Astrocyte (in vitro differentiated cells and primary cell): ENCODE results near the gene COA1. TPM values are rescaled to one million over a fixed set of nuclear protein-coding genes. Genes with fewer than 3 reads are reported as not detected.
A peak's percentile ranks its signal among the peaks of the same experiment; 100 is the strongest.

Source experiments
- DNase-seq: peaks from one replicate; pipeline ENCODE4 v3.0.0-alpha.2; 2010; ENCODE audit warnings: low read depth
- FAIRE-seq: peaks from 2 replicates; lab custom pipeline; 2011; peaks lifted over from hg19 to GRCh38; lab: Jason Lieb, UNC
- H2AFZ ChIP-seq: 2 replicates; pipeline ENCODE4 v1.6.0; 2012; ENCODE audit warnings: low read depth, low read length, inconsistent platforms
- H3K27ac ChIP-seq: 2 replicates; pipeline ENCODE4 v1.5.1; 2011; ENCODE audit warnings: low read depth, low read length, inconsistent platforms
- H3K27me3 ChIP-seq: 2 replicates; pipeline ENCODE4 v1.6.0; 2011; ENCODE audit warnings: low read length, inconsistent platforms; ENCODE audit not compliant: insufficient read depth
- H3K36me3 ChIP-seq: 2 replicates; pipeline ENCODE4 v1.5.1; 2011; ENCODE audit warnings: low read length, inconsistent platforms; ENCODE audit not compliant: insufficient read depth
- H3K4me1 ChIP-seq: 2 replicates; pipeline ENCODE4 v1.5.1; 2011; ENCODE audit warnings: low read length, inconsistent platforms; ENCODE audit not compliant: insufficient read depth
- H3K4me2 ChIP-seq: 2 replicates; pipeline ENCODE4 v1.6.0; 2012; ENCODE audit warnings: low read length, inconsistent platforms
- H3K4me3 ChIP-seq: 2 replicates; pipeline ENCODE4 v1.5.1; 2011; ENCODE audit warnings: low read depth, mild to moderate bottlenecking, low read length, inconsistent platforms; ENCODE audit not compliant: insufficient read depth
- H3K79me2 ChIP-seq: 2 replicates; pipeline ENCODE4 v1.6.0; 2012; ENCODE audit warnings: mild to moderate bottlenecking, low read length, inconsistent platforms; ENCODE audit not compliant: insufficient read depth
- H3K9ac ChIP-seq: 2 replicates; pipeline ENCODE4 v1.6.0; 2012; ENCODE audit warnings: mild to moderate bottlenecking, low read length, inconsistent platforms
- H3K9me3 ChIP-seq: 2 replicates; pipeline ENCODE4 v1.5.1; 2012; ENCODE audit warnings: low read depth, mild to moderate bottlenecking, low read length, inconsistent platforms; ENCODE audit not compliant: insufficient read depth
- H4K20me1 ChIP-seq: 2 replicates; pipeline ENCODE4 v1.6.0; 2012; ENCODE audit warnings: low read length, inconsistent platforms; ENCODE audit not compliant: insufficient read depth
- H3K27ac Mint-ChIP-seq: one replicate; pipeline ENCODE4 v1.8.0; 2021; ENCODE audit warnings: mild to moderate bottlenecking, mixed read lengths; ENCODE audit not compliant: unreplicated experiment
- H3K27me3 Mint-ChIP-seq: one replicate; pipeline ENCODE4 v1.8.0; 2021; ENCODE audit warnings: low read depth, mixed read lengths; ENCODE audit not compliant: unreplicated experiment
- H3K36me3 Mint-ChIP-seq: one replicate; pipeline ENCODE4 v1.8.0; 2021; ENCODE audit warnings: low read depth, mixed read lengths; ENCODE audit not compliant: unreplicated experiment
- H3K4me1 Mint-ChIP-seq: one replicate; pipeline ENCODE4 v1.8.0; 2021; ENCODE audit warnings: low read depth, mixed read lengths; ENCODE audit not compliant: unreplicated experiment
- H3K4me3 Mint-ChIP-seq: one replicate; pipeline ENCODE4 v1.8.0; 2021; ENCODE audit warnings: mild to moderate bottlenecking, moderate library complexity, mixed read lengths; ENCODE audit not compliant: unreplicated experiment
- H3K9me3 Mint-ChIP-seq: one replicate; pipeline ENCODE4 v1.8.0; 2021; ENCODE audit warnings: mild to moderate bottlenecking, mixed read lengths; ENCODE audit not compliant: unreplicated experiment
- EZH2 ChIP-seq: IDR thresholded peaks from 2 replicates; pipeline ENCODE4 v1.6.1; 2012; ENCODE audit warnings: mild to moderate bottlenecking, low read length, inconsistent platforms; ENCODE audit not compliant: insufficient read depth
- total RNA-seq: library from RNA; stranded (reverse); gene quantifications from 2 replicates; pipeline ENCODE4 v1.2.1, GENCODE V29; 2021
- TF ChIP-seq, protein P1 (sequence below): IDR thresholded peaks from 2 replicates; pipeline ENCODE4 v1.5.1; 2011; ENCODE audit warnings: low read depth, mild to moderate bottlenecking, inconsistent platforms, low read length, moderate library complexity; ENCODE audit not compliant: insufficient read depth

COA1 gene
- total RNA-seq, 1 donor from 2014 or later: 47.0 TPM

DNA sequence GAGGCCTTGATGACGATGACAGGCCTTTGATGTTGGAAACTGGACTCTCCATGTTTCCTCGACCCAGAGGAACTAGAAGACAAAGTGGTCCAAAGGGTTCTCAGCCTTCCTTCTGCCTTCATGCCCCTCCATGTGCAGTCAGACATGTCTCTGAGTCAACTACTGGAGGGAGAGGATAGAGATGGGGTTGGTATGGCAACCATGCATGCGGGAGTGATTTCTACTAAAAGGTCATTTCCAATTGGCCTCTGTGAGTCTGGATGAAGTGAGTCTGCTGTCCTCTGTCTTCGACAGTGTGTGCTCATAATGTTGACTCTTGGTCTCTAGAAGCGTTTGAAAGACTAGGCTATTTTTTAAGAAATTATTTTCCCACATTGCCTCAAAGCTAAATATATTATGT is 117.2 kb downstream of the COA1 start:
- Histone ChIP-seq H3K4me3 (no peak overlapping the region), H3K27me3 (no peaks in the 10 kb centered on the region), H3K27ac (peak overlapping the region; percentile 51), H3K4me2 (peak overlapping the region; percentile 68), H2AFZ (no peak overlapping the region), H3K36me3 (peaks cover 38% of the 10 kb centered on the region), H3K79me2 (peaks cover 87% of the 10 kb centered on the region), H3K9ac (peak overlapping the region; percentile 1), H3K4me1 (peaks cover 20% of the 10 kb centered on the region), H4K20me1 (peaks cover 66% of the 10 kb centered on the region), H3K9me3 (no peaks in the 10 kb centered on the region)
- Mint-ChIP-seq H3K4me1 (peaks cover 14% of the 10 kb centered on the region), H3K4me3 (no peak overlapping the region), H3K36me3 (peaks cover 22% of the 10 kb centered on the region), H3K27ac (no peak overlapping the region), H3K9me3 (no peaks in the 10 kb centered on the region), H3K27me3 (no peaks in the 10 kb centered on the region)
- DNase-seq (peak; percentile 39), FAIRE-seq (no peak)
- TF ChIP-seq, protein P1, sequence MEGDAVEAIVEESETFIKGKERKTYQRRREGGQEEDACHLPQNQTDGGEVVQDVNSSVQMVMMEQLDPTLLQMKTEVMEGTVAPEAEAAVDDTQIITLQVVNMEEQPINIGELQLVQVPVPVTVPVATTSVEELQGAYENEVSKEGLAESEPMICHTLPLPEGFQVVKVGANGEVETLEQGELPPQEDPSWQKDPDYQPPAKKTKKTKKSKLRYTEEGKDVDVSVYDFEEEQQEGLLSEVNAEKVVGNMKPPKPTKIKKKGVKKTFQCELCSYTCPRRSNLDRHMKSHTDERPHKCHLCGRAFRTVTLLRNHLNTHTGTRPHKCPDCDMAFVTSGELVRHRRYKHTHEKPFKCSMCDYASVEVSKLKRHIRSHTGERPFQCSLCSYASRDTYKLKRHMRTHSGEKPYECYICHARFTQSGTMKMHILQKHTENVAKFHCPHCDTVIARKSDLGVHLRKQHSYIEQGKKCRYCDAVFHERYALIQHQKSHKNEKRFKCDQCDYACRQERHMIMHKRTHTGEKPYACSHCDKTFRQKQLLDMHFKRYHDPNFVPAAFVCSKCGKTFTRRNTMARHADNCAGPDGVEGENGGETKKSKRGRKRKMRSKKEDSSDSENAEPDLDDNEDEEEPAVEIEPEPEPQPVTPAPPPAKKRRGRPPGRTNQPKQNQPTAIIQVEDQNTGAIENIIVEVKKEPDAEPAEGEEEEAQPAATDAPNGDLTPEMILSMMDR: no peak
- TF ChIP-seq EZH2: no peak

DNA sequence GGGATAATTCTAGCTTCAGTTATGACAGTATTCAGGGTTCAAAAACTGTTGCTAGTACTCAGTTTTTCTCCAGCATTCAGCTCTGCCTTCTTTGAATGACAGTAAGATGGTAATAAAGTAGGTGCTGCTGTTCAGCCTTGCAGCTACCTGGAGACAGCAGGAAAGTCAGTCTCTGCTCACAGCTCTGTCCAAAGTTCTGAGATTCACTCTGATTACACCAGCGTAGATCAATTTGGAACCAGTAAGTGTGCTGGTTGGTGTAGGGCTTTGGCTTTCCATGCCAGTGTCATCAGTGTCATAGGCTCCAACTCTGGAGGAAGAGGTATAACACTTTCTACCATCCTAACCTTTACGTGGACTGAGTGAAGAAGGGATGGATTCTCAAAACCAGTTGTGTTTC is 120.2 kb downstream of the COA1 start:
- no peak overlapping the region for H3K9ac ChIP-seq
- peaks cover 89% of the 10 kb centered on the region for H3K79me2 ChIP-seq
- Mint-ChIP-seq H3K9me3 (no peaks in the 10 kb centered on the region), H3K27me3 (no peaks in the 10 kb centered on the region), H3K4me1 (peaks cover 14% of the 10 kb centered on the region), H3K4me3 (no peak overlapping the region), H3K27ac (no peak overlapping the region), H3K36me3 (peaks cover 17% of the 10 kb centered on the region)
- DNase-seq (no peak), FAIRE-seq (no peak)
- TF ChIP-seq, protein P1: no peak
- no peak for TF ChIP-seq EZH2
- H3K27ac ChIP-seq: no peak overlapping the region
- no peak overlapping the region for H2AFZ ChIP-seq
- H3K4me1 ChIP-seq: peaks cover 20% of the 10 kb centered on the region
- H3K4me3 ChIP-seq: no peak overlapping the region
- peaks cover 72% of the 10 kb centered on the region for H4K20me1 ChIP-seq
- no peaks in the 10 kb centered on the region for H3K9me3 ChIP-seq
- peaks cover 28% of the 10 kb centered on the region for H3K36me3 ChIP-seq
- H3K4me2 ChIP-seq: no peak overlapping the region
- no peaks in the 10 kb centered on the region for H3K27me3 ChIP-seq

DNA sequence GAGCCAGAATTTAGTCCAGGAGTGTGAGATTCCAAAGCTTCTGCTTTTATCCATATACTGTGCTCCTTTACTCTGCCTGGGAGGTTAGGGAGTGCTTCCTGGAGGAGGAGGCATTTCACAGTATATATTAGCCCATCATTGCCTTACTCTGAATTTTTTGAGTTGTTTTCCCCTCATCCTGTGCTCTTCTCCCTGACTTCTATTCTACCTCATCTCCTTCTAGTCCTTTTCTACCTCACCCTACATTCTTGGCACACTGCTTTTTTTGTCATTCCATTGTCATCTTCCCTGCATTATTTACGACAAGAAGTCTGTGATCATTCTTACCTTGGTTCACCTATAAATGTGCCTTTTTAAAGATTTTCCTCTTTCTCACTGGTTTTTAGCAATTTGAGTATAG is 125.1 kb downstream of the COA1 start:
- peaks cover 98% of the 10 kb centered on the region for H3K79me2 ChIP-seq
- H3K4me3 ChIP-seq: no peak overlapping the region
- no peaks in the 10 kb centered on the region for H3K9me3 Mint-ChIP-seq
- peaks cover 9% of the 10 kb centered on the region for H3K36me3 Mint-ChIP-seq
- no peak overlapping the region for H3K4me2 ChIP-seq
- H3K36me3 ChIP-seq: peaks cover 49% of the 10 kb centered on the region
- H3K9ac ChIP-seq: no peak overlapping the region
- H3K27me3 ChIP-seq: no peaks in the 10 kb centered on the region
- no peak overlapping the region for H3K27ac Mint-ChIP-seq
- no peak overlapping the region for H3K27ac ChIP-seq
- no peak for DNase-seq
- no peaks in the 10 kb centered on the region for H3K27me3 Mint-ChIP-seq
- H2AFZ ChIP-seq: no peak overlapping the region
- TF ChIP-seq, protein P1: no peak
- TF ChIP-seq EZH2: no peak
- no peaks in the 10 kb centered on the region for H3K9me3 ChIP-seq
- H3K4me1 Mint-ChIP-seq: no peaks in the 10 kb centered on the region
- FAIRE-seq: no peak
- no peaks in the 10 kb centered on the region for H3K4me1 ChIP-seq
- H4K20me1 ChIP-seq: peaks cover 82% of the 10 kb centered on the region
- no peak overlapping the region for H3K4me3 Mint-ChIP-seq
